Measurements from ENCODE around the gene IFI6. TPM values are rescaled to one million over a fixed set of nuclear protein-coding genes. Genes with fewer than 3 reads are reported as not detected.
A peak's percentile ranks its signal among the peaks of the same experiment; 100 is the strongest.
"Not testable (repeated sequence)": the region's sequence is repeated elsewhere in the genome, so short reads cannot be mapped to it uniquely, and the experiment has no call there.

Gene IFI6
- total RNA-seq, 1 experiment from 2014 or later = 56.8 TPM

DNA sequence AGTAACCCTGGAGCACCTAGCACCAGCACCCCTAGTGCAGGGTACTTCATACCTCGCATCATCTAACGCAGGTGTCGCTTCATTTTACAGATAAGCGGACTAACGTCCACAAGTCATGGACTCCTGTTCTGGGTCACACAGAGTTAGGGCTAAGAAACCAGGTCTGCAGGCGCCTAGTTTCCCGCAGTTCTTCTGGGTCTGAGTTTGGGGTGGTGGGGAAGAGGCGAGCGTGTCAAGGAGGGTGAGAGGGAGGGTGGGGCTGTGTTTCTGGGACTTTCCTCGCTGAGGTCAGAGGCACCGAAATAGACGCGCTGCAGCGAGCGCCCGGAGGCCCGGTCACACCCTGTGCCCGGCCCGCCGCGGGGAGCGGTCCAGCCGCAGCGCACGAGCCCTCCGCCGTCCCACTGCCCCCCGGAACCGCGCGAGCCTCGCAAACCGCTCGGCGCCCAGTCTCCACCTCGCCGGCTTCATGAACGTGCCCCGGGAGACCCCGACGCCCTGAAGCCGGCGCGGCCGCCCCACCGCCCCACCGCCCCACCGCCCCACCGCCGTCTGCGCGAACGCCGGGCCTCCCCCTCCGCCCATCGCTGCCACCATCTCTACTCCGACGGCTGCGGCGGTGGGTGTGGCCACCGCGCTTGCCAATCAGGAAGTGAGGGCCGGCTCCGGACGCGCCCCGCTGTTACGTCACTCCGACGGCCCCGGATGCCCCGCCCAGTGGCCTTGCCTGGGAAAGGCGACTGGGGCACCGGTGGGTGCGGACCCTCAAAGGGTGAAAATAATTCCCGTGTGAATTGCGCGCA, 12.3 kb downstream of the IFI6 start:
- DNase-seq (ENCODE audit: low read depth, low spot score) = peak; percentile 75
- in situ Hi-C loops (cut with HindIII; ENCODE audit: low pct_unique_long_range_greater_than_20kb, low sequenced_read_pairs) = no loop called here

DNA sequence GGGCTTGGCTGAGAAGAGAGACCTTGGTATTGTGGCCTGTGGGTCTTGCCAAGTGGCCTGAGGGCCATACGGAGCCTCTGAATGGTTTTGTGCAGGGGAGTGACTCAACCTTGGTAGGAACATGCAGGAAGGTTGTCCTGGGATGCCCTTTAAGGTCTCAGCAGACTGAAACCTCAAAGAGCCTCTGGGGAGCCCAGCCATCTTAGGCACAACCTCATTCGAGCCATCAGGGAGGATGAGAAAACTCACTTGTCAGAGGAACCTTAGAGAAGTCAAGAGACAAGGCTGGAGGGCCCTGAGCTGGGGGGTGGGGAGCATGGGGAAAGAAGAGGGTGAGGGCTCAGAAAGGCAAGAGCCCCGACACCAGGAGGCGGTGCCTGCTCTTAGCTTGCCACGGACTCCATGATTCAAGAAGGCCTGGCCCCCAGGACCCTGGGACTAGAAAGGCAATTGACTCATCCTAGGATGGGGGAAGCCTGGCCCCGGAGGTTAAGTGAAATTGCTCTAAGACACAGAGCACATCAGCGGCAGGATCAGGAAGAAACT, 13.0 kb downstream of the IFI6 start:
- in situ Hi-C loops (cut with HindIII; ENCODE audit: low pct_unique_long_range_greater_than_20kb, low sequenced_read_pairs) = no loop called here
- DNase-seq (ENCODE audit: low read depth, low spot score) = peak; percentile 86

GRCh38 chr1:27656157-27656893, 15.7 kb downstream of the IFI6 start:
- in situ Hi-C loops (cut with HindIII; ENCODE audit: low pct_unique_long_range_greater_than_20kb, low sequenced_read_pairs) = no loop called here
- no peak for DNase-seq (ENCODE audit: low read depth, low spot score)

- in situ Hi-C loops (cut with HindIII; ENCODE audit: low pct_unique_long_range_greater_than_20kb, low sequenced_read_pairs) = no loop called here
Observed at GRCh38 chr1:27655151-27655937, 16.6 kb downstream of the IFI6 start.

GRCh38 chr1:27652111-27652864, 19.7 kb downstream of the IFI6 start:
- DNase-seq (ENCODE audit: low read depth, low spot score) = no peak
- in situ Hi-C loops (cut with HindIII; ENCODE audit: low pct_unique_long_range_greater_than_20kb, low sequenced_read_pairs) = no loop called here

More at GRCh38 chr1:27655151-27655937, 16.6 kb downstream of the IFI6 start:
- DNase-seq (ENCODE audit: low read depth, low spot score) = no peak

DNA sequence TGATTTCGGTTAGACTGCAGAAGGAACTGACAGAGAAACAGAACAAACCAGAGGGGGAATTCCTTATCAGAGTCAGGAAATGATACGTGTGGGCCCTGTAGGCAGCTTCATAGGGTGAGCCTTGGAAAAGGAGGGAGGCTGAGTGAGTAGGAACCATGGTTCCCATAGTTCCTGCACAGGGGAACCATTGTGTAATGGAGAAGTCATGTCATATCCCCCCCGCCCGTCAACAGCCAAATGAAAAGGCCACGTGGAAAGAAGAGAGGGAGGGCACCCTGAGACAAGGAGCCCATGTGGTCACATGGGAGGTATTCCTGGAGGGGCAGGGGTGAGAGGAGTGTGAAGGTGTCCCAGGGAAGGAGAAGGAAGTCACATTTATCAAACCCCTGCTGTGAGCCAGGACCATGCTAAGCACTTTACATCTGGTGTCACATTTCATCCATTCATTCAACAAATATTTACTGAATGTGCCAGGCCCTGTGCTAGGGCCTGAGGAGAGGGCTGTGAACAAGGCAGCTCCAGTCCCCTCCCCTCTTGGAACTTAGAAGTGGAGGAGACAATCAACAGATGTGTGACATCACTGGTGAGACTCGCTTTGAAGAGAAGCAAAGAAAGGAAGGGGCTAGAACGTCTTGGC, 21.3 kb downstream of the IFI6 start:
- DNase-seq (ENCODE audit: low read depth, low spot score) = peak; percentile 97
- in situ Hi-C loops (cut with HindIII; ENCODE audit: low pct_unique_long_range_greater_than_20kb, low sequenced_read_pairs) = no loop called here

- in situ Hi-C loops (cut with HindIII; ENCODE audit: low pct_unique_long_range_greater_than_20kb, low sequenced_read_pairs) = no loop called here
- DNase-seq (ENCODE audit: low read depth, low spot score) = no peak
Observed at GRCh38 chr1:27650171-27650538, 21.8 kb downstream of the IFI6 start.

GRCh38 chr1:27649306-27649635, 22.7 kb downstream of the IFI6 start:
- no peak for DNase-seq (ENCODE audit: low read depth, low spot score)
- in situ Hi-C loops (cut with HindIII; ENCODE audit: low pct_unique_long_range_greater_than_20kb, low sequenced_read_pairs) = no loop called here

DNA sequence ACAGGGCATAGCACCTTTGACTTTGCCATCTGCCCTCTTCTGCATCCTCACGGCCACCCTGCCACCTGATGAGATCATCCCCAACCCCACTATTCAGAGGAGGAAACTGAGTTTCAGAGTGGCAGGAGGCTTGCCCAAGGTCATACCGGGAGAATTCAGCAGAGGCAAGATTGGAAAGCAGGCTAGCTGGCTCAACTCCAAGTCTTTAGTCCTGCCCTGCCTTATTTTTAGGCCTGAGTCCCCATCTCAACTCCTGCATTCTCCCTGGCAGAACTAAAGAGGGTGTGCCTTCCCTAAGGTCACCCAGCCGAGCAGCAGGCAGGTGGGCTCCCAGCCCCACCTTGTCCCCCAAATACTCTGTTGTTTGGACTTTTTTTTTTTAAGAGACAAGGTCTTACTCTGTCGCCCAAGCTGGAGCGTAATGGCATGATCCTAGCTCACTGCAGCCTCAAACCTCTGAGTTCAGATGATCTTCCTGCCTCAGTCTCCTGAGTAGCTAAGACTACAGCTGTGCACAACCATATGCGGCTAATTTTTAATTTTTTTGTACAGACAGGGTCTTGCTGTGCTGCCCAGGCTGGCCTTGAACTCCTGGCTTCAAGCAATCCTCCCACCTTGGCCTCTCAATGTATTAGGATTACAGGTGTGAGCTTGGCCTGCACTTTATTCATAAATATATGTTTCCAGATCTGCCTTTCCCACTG, 23.2 kb downstream of the IFI6 start:
- in situ Hi-C loops (cut with HindIII; ENCODE audit: low pct_unique_long_range_greater_than_20kb, low sequenced_read_pairs) = no loop called here
- no peak for DNase-seq (ENCODE audit: low read depth, low spot score)

DNA sequence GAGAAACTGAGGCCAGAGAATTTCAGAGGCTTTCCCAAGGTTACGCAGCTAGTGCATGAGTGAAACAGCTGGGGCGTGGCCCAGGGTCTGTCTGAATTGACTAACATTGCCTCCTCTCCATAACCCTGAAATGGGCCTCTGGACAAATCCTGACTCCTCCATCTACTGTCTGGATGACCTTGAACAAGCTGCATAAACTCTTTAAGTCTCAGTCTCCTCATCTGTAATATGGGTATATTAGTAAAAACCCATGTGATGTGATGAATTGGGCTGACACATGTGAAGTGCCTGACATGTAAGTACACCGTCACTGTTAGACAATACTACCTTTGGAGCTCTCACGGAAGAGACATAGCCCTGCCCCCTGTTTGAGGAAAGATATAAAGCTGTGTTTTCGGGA, 24.7 kb downstream of the IFI6 start:
- in situ Hi-C loops (cut with HindIII; ENCODE audit: low pct_unique_long_range_greater_than_20kb, low sequenced_read_pairs) = no loop called here
- DNase-seq (ENCODE audit: low read depth, low spot score) = no peak

- no peak for DNase-seq (ENCODE audit: low read depth, low spot score)
- in situ Hi-C loops (cut with HindIII; ENCODE audit: low pct_unique_long_range_greater_than_20kb, low sequenced_read_pairs) = no loop called here
Observed at GRCh38 chr1:27646676-27647075, 25.3 kb downstream of the IFI6 start.

GRCh38 chr1:27645071-27645415, 26.9 kb downstream of the IFI6 start:
- in situ Hi-C loops (cut with HindIII; ENCODE audit: low pct_unique_long_range_greater_than_20kb, low sequenced_read_pairs) = no loop called here
- no peak for DNase-seq (ENCODE audit: low read depth, low spot score)

- no peak for DNase-seq (ENCODE audit: low read depth, low spot score)
- in situ Hi-C loops (cut with HindIII; ENCODE audit: low pct_unique_long_range_greater_than_20kb, low sequenced_read_pairs) = no loop called here
Observed at GRCh38 chr1:27644369-27645070, 27.5 kb downstream of the IFI6 start.

- DNase-seq (ENCODE audit: low read depth, low spot score) = peak; percentile 77
- in situ Hi-C loops (cut with HindIII; ENCODE audit: low pct_unique_long_range_greater_than_20kb, low sequenced_read_pairs) = no loop called here
Observed at GRCh38 chr1:27643600-27644368, 28.2 kb downstream of the IFI6 start.

DNA sequence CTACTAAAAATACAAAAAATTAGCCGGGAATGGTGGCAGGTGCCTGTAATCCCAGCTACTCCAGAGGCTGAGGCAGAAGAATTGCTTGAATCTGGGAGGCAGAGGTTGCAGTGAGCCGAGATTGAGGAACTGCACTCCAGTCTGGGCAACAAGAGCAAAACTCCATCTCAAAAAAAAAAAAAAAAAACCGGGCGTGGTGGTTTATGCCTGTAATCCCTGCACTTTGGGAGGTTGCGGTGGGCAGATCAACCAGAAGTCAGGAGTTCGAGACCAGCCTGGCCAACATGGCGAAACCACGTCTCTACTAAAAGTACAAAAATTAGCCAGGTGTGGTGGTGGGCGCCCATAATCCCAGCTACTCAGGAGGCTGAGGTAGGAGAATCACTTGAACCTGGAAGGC, 31.5 kb downstream of the IFI6 start:
- in situ Hi-C loops (cut with HindIII; ENCODE audit: low pct_unique_long_range_greater_than_20kb, low sequenced_read_pairs); DNase-seq (ENCODE audit: low read depth, low spot score): not testable (repeated sequence)
